ENCODE data around the gene TCEAL3.
"Not testable (repeated sequence)": the region's sequence is repeated elsewhere in the genome, so short reads cannot be mapped to it uniquely, and the experiment has no call there.

TCEAL3 gene

GRCh38 chrX:103624111-103624510 lies 16.3 kb downstream of the TCEAL3 start:
- DNase-seq (ENCODE audit: low read depth in 2 of 3, low spot score in 2 of 3): no peak

DNA sequence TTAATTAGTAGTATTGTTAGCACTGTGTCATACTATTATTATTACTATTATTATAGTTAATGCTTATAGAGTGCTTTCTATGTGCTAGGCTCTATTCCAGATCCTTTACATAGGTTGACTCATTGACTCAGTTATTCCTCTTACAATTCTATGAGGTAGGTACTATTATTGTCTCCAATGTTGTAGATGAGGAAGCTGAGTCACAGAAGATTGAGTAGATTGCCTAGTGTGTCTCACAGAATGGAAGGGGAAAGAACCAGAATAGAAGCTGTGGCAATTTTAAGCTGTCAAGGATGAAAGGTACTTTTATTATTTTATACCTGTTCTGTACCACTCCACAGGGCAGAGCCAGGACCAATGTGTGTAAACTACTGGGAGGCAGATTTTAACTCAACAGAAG lies 19.1 kb downstream of the TCEAL3 start:
- DNase-seq (ENCODE audit: low read depth in 2 of 3, low spot score in 2 of 3): no peak

GRCh38 chrX:103628386-103629317 lies 20.9 kb downstream of the TCEAL3 start, which contains the start of gene TCEAL1:
TCEAL1 (plus strand) TSS chrX:103628975; CDS start chrX:103629917, 942 bp downstream.
- DNase-seq (ENCODE audit: low read depth in 2 of 3, low spot score in 2 of 3): no peak

GRCh38 chrX:103629318-103630170 lies 21.8 kb downstream of the TCEAL3 start:
- no peak for DNase-seq (ENCODE audit: low read depth in 2 of 3, low spot score in 2 of 3)

DNA sequence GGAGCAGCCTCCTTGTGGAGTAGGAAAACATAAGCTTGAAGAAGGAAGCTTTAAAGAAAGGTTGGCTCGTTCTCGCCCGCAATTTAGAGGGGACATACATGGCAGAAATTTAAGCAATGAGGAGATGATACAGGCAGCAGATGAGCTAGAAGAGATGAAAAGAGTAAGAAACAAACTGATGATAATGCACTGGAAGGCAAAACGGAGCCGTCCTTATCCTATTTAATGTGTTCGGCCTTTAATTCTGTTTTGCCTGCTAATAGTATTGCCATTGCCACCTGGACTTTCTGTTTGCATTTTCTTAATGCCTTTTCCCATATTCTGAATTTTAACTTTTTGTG lies 22.4 kb downstream of the TCEAL3 start:
- no peak for DNase-seq (ENCODE audit: low read depth in 2 of 3, low spot score in 2 of 3)

- no peak for DNase-seq (ENCODE audit: low read depth in 2 of 3, low spot score in 2 of 3)
These were observed 23.4 kb downstream of the TCEAL3 start for GRCh38 chrX:103631145-103631544.

DNA sequence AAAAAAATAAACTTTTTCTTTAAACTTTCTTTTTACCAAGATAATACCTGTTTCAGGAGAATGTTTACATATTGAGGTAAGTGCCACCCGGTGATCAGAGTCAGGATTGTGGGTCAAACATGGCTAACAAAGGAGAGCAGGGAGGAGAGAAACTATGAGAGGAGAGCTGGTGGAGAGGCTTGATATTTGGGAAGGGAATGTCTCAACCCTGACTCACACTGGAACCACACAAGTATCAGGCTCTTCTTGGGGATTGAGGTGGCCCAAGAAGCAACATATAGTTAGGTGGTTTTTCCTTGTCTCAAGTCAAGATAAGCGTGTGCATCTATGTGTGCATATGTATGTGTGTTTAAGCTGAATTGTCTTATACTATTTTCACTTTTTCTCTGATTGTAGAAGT lies 27.7 kb downstream of the TCEAL3 start:
- DNase-seq (ENCODE audit: low read depth in 2 of 3, low spot score in 2 of 3): no peak

- no peak for DNase-seq (ENCODE audit: low read depth in 2 of 3, low spot score in 2 of 3)
These were observed 30.0 kb downstream of the TCEAL3 start for GRCh38 chrX:103637604-103638338.

DNA sequence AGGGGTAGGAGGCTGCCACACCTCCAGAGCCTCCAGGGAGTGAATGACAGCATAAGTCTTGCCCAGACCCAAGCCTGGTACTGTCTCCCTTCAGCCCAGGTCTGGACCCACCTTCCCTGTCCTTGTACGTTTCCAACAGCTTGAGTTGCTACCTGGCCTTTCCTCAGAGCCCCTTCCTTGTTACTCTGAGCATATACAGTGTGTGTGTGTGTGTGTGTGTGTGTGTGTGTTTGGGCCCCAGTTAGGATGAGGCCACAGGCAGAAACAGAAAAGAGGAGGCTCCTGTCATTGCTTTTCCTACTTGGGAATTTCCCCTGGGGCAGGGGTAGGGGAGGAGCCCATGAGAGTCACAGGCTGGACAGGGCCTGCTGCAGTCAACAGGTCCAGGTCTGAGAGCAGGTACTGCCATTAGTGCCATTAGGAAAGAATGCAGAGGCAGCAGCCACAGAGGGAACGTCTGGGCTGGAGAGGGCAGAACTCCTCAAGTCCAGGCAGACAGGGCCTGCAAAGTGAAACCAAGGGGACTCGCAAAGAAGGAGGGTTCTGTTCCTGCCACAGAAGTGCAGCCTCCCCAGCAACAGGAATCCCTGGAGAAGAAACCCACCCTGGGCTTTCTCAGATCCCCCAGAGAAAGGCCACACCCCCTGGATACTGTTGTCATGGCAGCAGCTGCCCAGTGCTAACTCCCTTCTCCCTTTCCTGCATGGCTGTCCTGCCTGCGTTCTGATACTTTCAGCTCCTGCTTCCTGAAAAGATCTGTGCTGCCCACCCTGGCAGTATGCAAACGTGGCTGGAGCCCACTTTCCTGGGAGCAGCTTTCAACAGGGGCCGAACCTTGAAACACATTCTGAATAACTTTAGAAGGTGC lies 30.9 kb downstream of the TCEAL3 start:
- not testable (repeated sequence) for DNase-seq (ENCODE audit: low read depth in 2 of 3, low spot score in 2 of 3)

DNA sequence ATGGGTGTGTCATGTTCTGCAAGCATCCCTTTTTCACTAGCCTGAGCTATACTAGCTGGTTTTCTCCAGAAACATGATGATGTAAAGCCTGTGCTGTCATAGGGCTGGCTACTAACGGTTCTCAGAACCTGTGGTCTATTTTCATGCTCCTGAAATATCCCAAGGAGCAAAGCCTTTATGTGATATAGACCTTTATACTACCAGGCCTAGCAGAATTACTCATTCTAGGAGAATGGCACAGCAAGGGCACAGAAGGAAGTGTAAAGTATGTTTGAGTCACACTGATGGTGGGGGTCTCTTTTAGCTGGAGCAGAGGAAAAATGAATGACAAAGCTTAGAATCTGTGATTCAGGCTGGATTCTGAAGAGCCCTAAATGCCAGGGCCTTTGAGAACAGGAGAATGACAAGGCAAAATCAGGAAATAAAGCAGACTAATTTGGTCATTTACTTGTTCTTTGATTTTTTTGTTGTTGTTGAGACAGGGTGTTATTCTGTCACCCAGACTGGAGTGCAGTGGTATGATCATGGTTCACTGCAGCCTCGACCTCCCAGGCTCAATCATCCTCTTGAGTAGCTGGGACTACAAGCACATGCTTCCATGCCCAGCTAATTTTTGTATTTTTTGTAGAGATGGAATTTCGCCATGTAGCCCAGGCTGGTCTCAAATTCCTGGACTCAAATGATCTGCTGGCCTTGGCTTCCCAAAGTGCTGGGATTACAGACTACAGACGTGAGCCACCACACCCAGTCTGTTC lies 32.8 kb downstream of the TCEAL3 start:
- DNase-seq (ENCODE audit: low read depth in 2 of 3, low spot score in 2 of 3): no peak

GRCh38 chrX:103644125-103644524 lies 36.4 kb downstream of the TCEAL3 start:
- no peak for DNase-seq (ENCODE audit: low read depth in 2 of 3, low spot score in 2 of 3)

- DNase-seq (ENCODE audit: low read depth in 2 of 3, low spot score in 2 of 3): no peak
These were observed 39.9 kb downstream of the TCEAL3 start for GRCh38 chrX:103647630-103648029.

DNA sequence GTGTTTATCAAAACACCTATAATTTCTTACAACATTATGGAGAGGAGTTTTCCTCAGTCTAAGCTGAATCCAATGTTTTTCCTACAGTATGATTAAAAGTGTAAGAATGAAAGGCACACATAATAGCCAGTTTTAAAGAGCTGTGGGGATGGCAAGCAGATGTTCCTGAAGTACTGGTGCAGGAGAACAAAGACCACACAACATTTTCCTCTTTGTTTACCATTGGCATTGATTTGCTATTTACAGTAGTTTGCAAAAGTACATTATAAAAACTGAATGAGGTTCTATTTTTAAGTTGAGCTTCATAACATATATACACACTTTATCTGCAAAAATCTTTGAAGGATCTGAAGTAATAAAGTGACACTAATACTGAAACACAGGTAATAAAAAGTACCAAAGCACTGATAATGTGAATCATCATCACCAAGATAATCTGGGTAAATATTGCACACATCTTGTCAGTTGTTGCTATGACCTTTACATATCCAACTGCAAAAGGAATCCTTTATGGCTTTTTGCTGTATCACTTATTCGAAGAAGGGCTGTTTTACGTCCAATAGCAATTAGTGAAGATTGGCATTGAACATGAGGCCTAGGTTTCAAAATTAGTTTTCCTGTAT lies 43.5 kb downstream of the TCEAL3 start:
- no peak for DNase-seq (ENCODE audit: low read depth in 2 of 3, low spot score in 2 of 3)

- not testable (repeated sequence) for DNase-seq (ENCODE audit: low read depth in 2 of 3, low spot score in 2 of 3)
These were observed 47.7 kb downstream of the TCEAL3 start for GRCh38 chrX:103655230-103656000.

DNA sequence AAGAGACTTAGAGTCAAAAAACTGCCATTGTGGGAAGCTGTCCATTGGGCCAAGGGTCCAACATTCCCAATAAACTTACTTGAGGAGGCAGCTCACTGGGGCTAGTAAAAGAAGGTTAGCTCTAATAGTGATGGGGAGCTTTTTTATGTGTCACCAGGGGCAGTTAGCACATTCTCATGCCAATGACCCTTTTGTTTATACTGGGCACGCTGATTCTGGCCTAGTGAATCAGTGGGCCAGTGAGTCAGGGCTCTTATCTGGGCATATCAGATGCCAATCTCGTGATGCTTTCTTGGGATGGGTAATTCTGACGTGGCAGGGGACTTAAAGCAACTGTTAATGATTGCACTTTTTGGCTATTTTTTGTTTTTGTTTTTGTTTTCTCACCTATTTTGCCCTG lies 48.9 kb downstream of the TCEAL3 start:
- no peak for DNase-seq (ENCODE audit: low read depth in 2 of 3, low spot score in 2 of 3)

DNA sequence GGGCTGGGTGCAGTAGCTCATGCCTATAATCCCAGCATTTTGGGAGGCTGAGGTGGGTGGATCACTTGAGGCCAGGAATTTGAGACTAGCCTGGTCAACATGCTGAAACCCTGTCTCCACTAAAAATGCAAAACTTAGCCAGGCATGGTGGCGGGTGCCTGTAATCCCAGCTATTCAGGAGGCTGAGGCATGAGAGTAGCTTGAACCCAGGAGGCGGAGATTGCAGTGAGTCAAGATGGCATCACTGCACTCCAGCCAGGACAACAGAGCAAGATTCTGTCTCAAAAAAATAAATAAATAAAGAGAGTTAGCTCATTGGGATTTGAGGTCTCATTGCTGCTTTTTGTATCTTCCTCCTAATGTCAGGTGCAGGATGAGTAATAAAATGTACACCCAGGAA lies 49.3 kb downstream of the TCEAL3 start:
- DNase-seq (ENCODE audit: low read depth in 2 of 3, low spot score in 2 of 3): not testable (repeated sequence)

- no peak for DNase-seq (ENCODE audit: low read depth in 2 of 3, low spot score in 2 of 3)
These were observed 51.1 kb downstream of the TCEAL3 start for GRCh38 chrX:103658681-103659433.

DNA sequence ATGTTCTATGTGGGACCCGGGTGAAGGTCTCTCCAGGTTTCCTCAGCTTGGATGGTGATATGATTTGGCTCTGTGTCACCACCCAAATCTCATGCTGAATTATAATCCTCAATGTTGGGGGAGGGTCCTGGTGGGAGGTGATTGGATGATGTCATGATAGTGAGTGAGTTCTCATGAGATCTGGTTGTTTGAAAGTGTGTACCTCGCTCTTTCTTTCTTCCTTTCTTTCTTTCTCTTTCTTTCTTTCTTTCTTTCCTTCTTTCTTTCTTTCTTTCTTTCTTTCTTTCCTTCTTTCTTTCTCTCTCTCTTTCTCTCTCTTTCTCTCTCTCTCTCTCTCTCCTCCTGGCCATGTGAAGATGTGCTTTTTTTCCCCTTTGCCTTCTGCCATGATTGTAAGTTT lies 51.7 kb downstream of the TCEAL3 start:
- not testable (repeated sequence) for DNase-seq (ENCODE audit: low read depth in 2 of 3, low spot score in 2 of 3)
